Naive thymus-derived CD4-positive, alpha-beta T cell (primary cell): Measurements from ENCODE around the gene DGCR6. TPM values are rescaled to one million over a fixed set of nuclear protein-coding genes. Genes with fewer than 3 reads are reported as not detected.
A peak's percentile ranks its signal among the peaks of the same experiment; 100 is the strongest.
"Not testable (repeated sequence)": the region's sequence is repeated elsewhere in the genome, so short reads cannot be mapped to it uniquely, and the experiment has no call there.

Source experiments
- ATAC-seq: fragments of 150-1000 bp; cut with Tn5 transposase; 2 replicates; pipeline ENCODE4 v1.10.0; 2021; ENCODE audit warnings: mild to moderate bottlenecking, moderate library complexity
- CTCF ChIA-PET: fragments of 350-600 bp; sonication (Branson Sonifier 250); formaldehyde crosslinking; loops from one replicate; lab custom pipeline; 2021; ENCODE audit warnings: antibody characterized with exemption; lab: Charles Lee
- POLR2A ChIA-PET: fragments of 350-600 bp; sonication (Branson Sonifier 250); formaldehyde crosslinking; loops from one replicate; lab custom pipeline; 2021; ENCODE audit warnings: antibody characterized with exemption, inconsistent platforms; lab: Charles Lee
- DNase-seq, 9 donors: peaks; one replicate each; pipeline versions ENCODE4 v3.0.0 to v3.0.0-alpha.2; 2020 to 2022; ENCODE audit warnings: mixed read lengths in 1 of 9
- H3K27ac ChIP-seq: one replicate; pipeline ENCODE4 v1.7.0; 2013; ENCODE audit warnings: mild to moderate bottlenecking, low read depth, low read length, moderate library complexity
- H3K27me3 ChIP-seq, 2 donors: one replicate each; pipeline ENCODE4 v1.7.0; 2013; ENCODE audit warnings: low read length in 2 of 2, mild to moderate bottlenecking in 2 of 2, moderate library complexity in 2 of 2; ENCODE audit not compliant: control insufficient read depth in 2 of 2, insufficient read depth in 2 of 2
- H3K36me3 ChIP-seq, 3 experiments: 1 replicate in 2 of 3; 2 replicates in 1 of 3; pipeline ENCODE4 v1.7.0; 2013; ENCODE audit warnings: low read length in 3 of 3, mild to moderate bottlenecking in 3 of 3, moderate library complexity in 1 of 3; ENCODE audit not compliant: insufficient read depth in 3 of 3, control insufficient read depth in 2 of 3
- H3K4me1 ChIP-seq, 2 donors: one replicate each; pipeline ENCODE4 v1.7.0; 2013; ENCODE audit warnings: low read length in 2 of 2, mild to moderate bottlenecking in 2 of 2, moderate library complexity in 1 of 2; ENCODE audit not compliant: control insufficient read depth in 2 of 2, insufficient read depth in 2 of 2
- H3K4me3 ChIP-seq: 2 replicates; pipeline ENCODE4 v1.7.0; 2013; ENCODE audit warnings: mild to moderate bottlenecking, low read length
- H3K9me3 ChIP-seq, 3 experiments: 1 replicate in 2 of 3; 2 replicates in 1 of 3; pipeline ENCODE4 v1.7.0; 2013; ENCODE audit warnings: low read length in 3 of 3; ENCODE audit not compliant: control insufficient read depth in 2 of 3
- H3K27ac Mint-ChIP-seq, 9 donors: one replicate each; pipeline ENCODE4 v1.8.0; 2020 to 2022; ENCODE audit warnings: mixed read lengths in 9 of 9, mild to moderate bottlenecking in 8 of 9, moderate library complexity in 5 of 9, inconsistent platforms in 2 of 9
- H3K27me3 Mint-ChIP-seq, 5 donors: one replicate each; pipeline ENCODE4 v1.8.0; 2021 to 2022; ENCODE audit warnings: mixed read lengths in 5 of 5, mild to moderate bottlenecking in 1 of 5
- H3K36me3 Mint-ChIP-seq, 5 donors: one replicate each; pipeline ENCODE4 v1.8.0; 2020 to 2022; ENCODE audit warnings: mixed read lengths in 5 of 5, mild to moderate bottlenecking in 3 of 5, inconsistent platforms in 1 of 5
- H3K4me1 Mint-ChIP-seq, 7 donors: one replicate each; pipeline ENCODE4 v1.8.0; 2020 to 2022; ENCODE audit warnings: mixed read lengths in 7 of 7, mild to moderate bottlenecking in 3 of 7, inconsistent platforms in 1 of 7
- H3K4me3 Mint-ChIP-seq, 10 donors: one replicate each; pipeline ENCODE4 v1.8.0; 2020 to 2022; ENCODE audit warnings: mild to moderate bottlenecking in 10 of 10, mixed read lengths in 10 of 10, moderate library complexity in 6 of 10, inconsistent platforms in 2 of 10
- H3K9me3 Mint-ChIP-seq, 11 donors: one replicate each; pipeline ENCODE4 v1.8.0; 2020 to 2022; ENCODE audit warnings: mixed read lengths in 11 of 11, mild to moderate bottlenecking in 4 of 11, inconsistent platforms in 1 of 11, moderate library complexity in 1 of 11
- intact Hi-C, 2 donors: fragments of 100-400 bp; cut with micrococcal nuclease; formaldehyde crosslinking; loops; one replicate each; pipeline ENCODE4 v1.15.1; 2023
- polyA plus RNA-seq, 2 donors: library from polyadenylated mRNA; unstranded; fragments of 300-500 nt; fragmentation: Illumina TruSeq; gene quantifications; one replicate each; pipeline ENCODE4 v1.2.3, GENCODE V29; 2021
- total RNA-seq, 6 experiments: library from RNA in 5 of 6; stranded (reverse) in 5 of 6; gene quantifications; 1 replicate in 5 of 6; 2 replicates in 1 of 6; pipeline ENCODE4 v1.2.3 and lab custom pipeline; 2021 to 2026

Gene DGCR6
- total RNA-seq: 10 to 100 TPM in 2 of 5 experiments, 1 to 10 TPM in 3; 2.1 to 16.2 (median 7.4) TPM
- polyA plus RNA-seq: under 1 TPM; 0.37 to 0.98 TPM
- 4.8 reads per million, percentile 23 among the genes with 10 or more reads in this experiment for total RNA-seq (lab: John Stamatoyannopoulos, UW)

- no peaks in the 10 kb centered on the region for H3K9me3 Mint-ChIP-seq
- no peaks in the 10 kb centered on the region for H3K36me3 Mint-ChIP-seq
- H3K27ac Mint-ChIP-seq: no peak within 1 kb of the TSS
- Histone ChIP-seq H3K4me3 (no peak within 1 kb of the TSS), H3K4me1 (no peaks in the 10 kb centered on the region), H3K27me3 (no peaks in the 10 kb centered on the region), H3K36me3 (no peaks in the 10 kb centered on the region), H3K9me3 (no peaks in the 10 kb centered on the region), H3K27ac (no peak within 1 kb of the TSS)
- POLR2A ChIA-PET: interaction anchor here (1.0 kb wide), 1 partner anchor 239 kb away, joined by 3 read pairs; the partner anchor contains the start of gene ESS2
- no peak for DNase-seq
- CTCF ChIA-PET: interaction anchor here (0.7 kb wide), 1 partner anchor 390 kb away, joined by 3 read pairs; no protein-coding TSS in a partner anchor
- H3K4me3 Mint-ChIP-seq: no peak within 1 kb of the TSS
- H3K27me3 Mint-ChIP-seq: no peaks in the 10 kb centered on the region
- H3K4me1 Mint-ChIP-seq: no peaks in the 10 kb centered on the region
- intact Hi-C loops: no loop called here
- peak; percentile 98 for ATAC-seq
Observed at GRCh38 chr22:18905540-18906409, at the start of gene DGCR6. Gene DGCR6 (plus strand): TSS chr22:18906320. CDS start chr22:18906375, 55 bp downstream.

- intact Hi-C loops: not testable (repeated sequence)
Observed at GRCh38 chr22:18859314-18859713, 46.8 kb upstream of the DGCR6 start.

GRCh38 chr22:18881260-18881659 lies 24.9 kb upstream of the DGCR6 start:
- H3K4me3 ChIP-seq, H3K4me3 Mint-ChIP-seq, H3K27me3 ChIP-seq, CTCF ChIA-PET, H3K27me3 Mint-ChIP-seq, H3K27ac ChIP-seq, ATAC-seq, H3K9me3 ChIP-seq, H3K27ac Mint-ChIP-seq, H3K36me3 Mint-ChIP-seq, POLR2A ChIA-PET, intact Hi-C loops, H3K9me3 Mint-ChIP-seq, H3K4me1 Mint-ChIP-seq, H3K36me3 ChIP-seq, H3K4me1 ChIP-seq: not testable (repeated sequence)
- DNase-seq: peak; percentile 32 to 73 (median 55)

More at GRCh38 chr22:18859314-18859713, 46.8 kb upstream of the DGCR6 start:
- H3K4me1 ChIP-seq, H3K9me3 ChIP-seq, H3K27me3 Mint-ChIP-seq, DNase-seq, H3K9me3 Mint-ChIP-seq, H3K4me3 Mint-ChIP-seq, H3K27ac ChIP-seq, H3K27me3 ChIP-seq, ATAC-seq, POLR2A ChIA-PET, H3K36me3 Mint-ChIP-seq, CTCF ChIA-PET, H3K4me3 ChIP-seq, H3K4me1 Mint-ChIP-seq, H3K27ac Mint-ChIP-seq, H3K36me3 ChIP-seq: not testable (repeated sequence)

DNA sequence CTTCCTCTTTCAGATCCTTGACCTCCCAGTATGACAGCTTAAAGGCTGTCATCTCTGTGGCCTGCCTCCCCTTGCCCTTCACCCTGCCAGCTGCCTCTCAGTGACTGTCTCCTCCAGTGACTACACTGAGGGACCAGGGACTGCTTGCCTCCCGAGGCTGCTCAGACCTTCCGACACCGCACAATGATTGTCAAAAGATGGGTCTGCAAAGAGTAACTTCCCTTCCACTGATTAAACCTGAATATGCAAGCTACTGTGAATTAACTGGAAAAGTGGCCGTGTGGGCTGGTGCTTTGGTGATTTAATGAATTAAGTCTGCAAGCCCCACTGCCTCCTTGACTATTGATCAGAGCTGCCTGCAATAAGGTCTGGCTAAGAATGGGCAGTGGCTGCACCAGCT lies 21.7 kb upstream of the DGCR6 start:
- H3K9me3 ChIP-seq, POLR2A ChIA-PET, H3K36me3 ChIP-seq, H3K4me3 Mint-ChIP-seq, H3K4me3 ChIP-seq, ATAC-seq, H3K4me1 Mint-ChIP-seq, H3K27ac ChIP-seq, DNase-seq, intact Hi-C loops, H3K27me3 Mint-ChIP-seq, H3K27ac Mint-ChIP-seq, H3K9me3 Mint-ChIP-seq, H3K36me3 Mint-ChIP-seq, H3K4me1 ChIP-seq, H3K27me3 ChIP-seq, CTCF ChIA-PET: not testable (repeated sequence)

DNA sequence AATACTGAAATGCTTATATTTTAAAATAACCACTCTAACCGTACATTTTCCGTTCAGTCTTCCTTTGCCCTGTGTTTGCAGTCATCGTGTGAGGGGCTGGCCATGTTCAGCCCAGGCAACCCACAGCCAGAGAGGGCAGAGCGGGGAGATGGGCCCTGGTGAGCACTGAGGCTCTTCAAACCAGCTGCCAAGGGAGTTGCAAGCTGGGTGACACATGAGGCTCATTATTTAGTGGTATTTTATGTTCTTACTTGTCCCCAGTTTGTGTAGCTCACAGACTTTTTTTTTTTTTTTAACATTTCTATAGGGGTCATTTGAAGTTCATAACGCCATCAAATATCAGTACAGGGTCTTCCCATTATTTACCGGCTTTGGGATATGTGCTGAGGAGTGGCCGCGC lies 18.0 kb upstream of the DGCR6 start:
- DNase-seq (no peak), ATAC-seq (no peak)
- ChIA-PET POLR2A (no interaction called here), CTCF (no interaction called here)
- H3K27ac ChIP-seq: no peak overlapping the region
- Mint-ChIP-seq H3K36me3 (no peaks in the 10 kb centered on the region), H3K27me3 (peaks cover 0 to 2% (median 0%) of the 10 kb centered on the region in 5 donors), H3K4me3 (no peak overlapping the region), H3K9me3 (peaks cover 0 to 2% (median 0%) of the 10 kb centered on the region in 11 donors), H3K27ac (no peak overlapping the region), H3K4me1 (no peaks in the 10 kb centered on the region)
- H3K4me1 ChIP-seq: no peaks in the 10 kb centered on the region
- no peaks in the 10 kb centered on the region for H3K9me3 ChIP-seq
- H3K27me3 ChIP-seq: no peaks in the 10 kb centered on the region
- no peak overlapping the region for H3K4me3 ChIP-seq
- intact Hi-C loops: no loop called here
- H3K36me3 ChIP-seq: no peaks in the 10 kb centered on the region

DNA sequence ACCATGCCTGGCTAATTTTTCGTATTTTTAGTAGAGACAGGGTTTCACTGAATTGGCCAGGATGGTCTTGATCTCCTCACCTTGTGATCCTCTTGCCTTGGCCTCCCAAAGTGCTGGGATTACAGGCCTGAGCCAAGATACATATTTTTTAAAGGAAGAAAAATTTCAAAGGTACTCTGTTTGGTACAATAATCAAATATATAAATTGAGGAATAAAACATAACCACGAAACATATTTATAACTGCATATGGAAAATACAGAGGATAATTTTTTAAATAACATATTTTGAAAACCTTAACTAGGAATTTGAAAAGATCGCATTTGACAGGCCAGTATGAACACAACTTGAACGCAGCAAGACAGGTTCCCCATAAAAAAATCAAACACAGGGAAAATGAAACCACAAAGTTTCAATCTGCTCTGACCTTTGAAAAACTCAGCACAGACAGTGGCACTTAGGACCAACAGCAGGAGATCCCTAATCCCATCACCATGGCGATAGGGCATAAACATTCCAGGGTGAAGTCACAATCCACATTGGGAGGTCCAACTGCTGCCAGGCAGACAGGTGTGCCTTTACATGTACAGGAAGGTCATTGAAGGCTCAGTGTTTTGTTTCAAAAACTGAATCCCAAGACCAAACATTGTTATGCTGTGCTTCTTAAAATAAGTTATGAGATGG lies 15.5 kb upstream of the DGCR6 start:
- H3K36me3 ChIP-seq, H3K27ac Mint-ChIP-seq, intact Hi-C loops, DNase-seq, H3K4me3 ChIP-seq, H3K9me3 Mint-ChIP-seq, CTCF ChIA-PET, H3K4me3 Mint-ChIP-seq, H3K4me1 ChIP-seq, H3K27me3 ChIP-seq, H3K4me1 Mint-ChIP-seq, H3K9me3 ChIP-seq, H3K36me3 Mint-ChIP-seq, H3K27ac ChIP-seq, H3K27me3 Mint-ChIP-seq, POLR2A ChIA-PET: not testable (repeated sequence)
- ATAC-seq: peak; percentile 47
